ENCODE measurements around the gene RPS17.

GRCh38 chr15:82587805-82588204 is 47.5 kb upstream of the RPS17 start:
- TF ChIP-seq POLR2A (IDR thresholded peaks at IDR 0.05; ENCODE audit: low read length) (no peak), GATA1 (IDR thresholded peaks at IDR 0.05; ENCODE audit: low read depth, low read length) (no peak)

Data from erythroblast (primary cell).